GM21515 (cell line): Measurements from ENCODE around the gene SMIM44.
"Not testable (repeated sequence)": the region's sequence is repeated elsewhere in the genome, so short reads cannot be mapped to it uniquely, and the experiment has no call there.

ENCODE experiments used
- ATAC-seq: cut with Tn5 transposase; IDR thresholded peaks from one replicate; pipeline ENCODE4 v1.9.1; 2021; ENCODE audit not compliant: unreplicated experiment

Gene SMIM44

GRCh38 chr19:3483226-3483628 lies at the start of gene SMIM44:
SMIM44 (minus strand) TSS chr19:3483441; CDS start chr19:3483403, 38 bp downstream.
- no peak for ATAC-seq

GRCh38 chr19:3533033-3533432 lies 49.8 kb upstream of the SMIM44 start:
- no peak for ATAC-seq

DNA sequence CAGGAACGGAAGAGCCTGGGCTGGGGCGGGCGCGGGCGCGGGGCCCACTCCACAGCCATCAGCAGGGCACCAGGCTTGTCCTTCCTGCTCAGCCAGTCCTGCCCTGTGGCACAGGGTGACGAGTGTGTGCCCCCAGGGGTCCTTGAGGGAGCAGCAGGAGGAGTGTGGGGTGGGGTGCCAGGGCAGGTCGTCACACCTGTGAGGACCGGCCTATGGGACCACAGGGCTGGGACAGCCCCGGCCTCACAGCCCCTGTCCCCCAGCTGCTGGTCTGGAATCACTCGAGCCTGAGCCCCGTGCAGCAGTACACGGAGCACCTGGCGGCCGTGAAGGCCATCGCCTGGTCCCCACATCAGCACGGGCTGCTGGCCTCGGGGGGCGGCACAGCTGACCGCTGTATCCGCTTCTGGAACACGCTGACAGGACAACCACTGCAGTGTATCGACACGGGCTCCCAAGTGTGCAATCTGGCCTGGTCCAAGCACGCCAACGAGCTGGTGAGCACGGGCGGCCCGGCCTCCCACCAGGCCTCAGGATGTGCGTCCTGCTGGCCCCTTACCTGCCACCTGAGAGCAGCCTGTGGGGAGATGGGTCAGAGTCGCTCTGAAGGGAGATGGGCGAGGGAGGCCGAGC lies 49.0 kb upstream of the SMIM44 start:
- no peak for ATAC-seq

GRCh38 chr19:3531716-3532115 lies 48.5 kb upstream of the SMIM44 start:
- no peak for ATAC-seq

GRCh38 chr19:3530389-3530788 lies 47.1 kb upstream of the SMIM44 start:
- no peak for ATAC-seq

- not testable (repeated sequence) for ATAC-seq
These were observed 46.1 kb upstream of the SMIM44 start for GRCh38 chr19:3529299-3529698.

DNA sequence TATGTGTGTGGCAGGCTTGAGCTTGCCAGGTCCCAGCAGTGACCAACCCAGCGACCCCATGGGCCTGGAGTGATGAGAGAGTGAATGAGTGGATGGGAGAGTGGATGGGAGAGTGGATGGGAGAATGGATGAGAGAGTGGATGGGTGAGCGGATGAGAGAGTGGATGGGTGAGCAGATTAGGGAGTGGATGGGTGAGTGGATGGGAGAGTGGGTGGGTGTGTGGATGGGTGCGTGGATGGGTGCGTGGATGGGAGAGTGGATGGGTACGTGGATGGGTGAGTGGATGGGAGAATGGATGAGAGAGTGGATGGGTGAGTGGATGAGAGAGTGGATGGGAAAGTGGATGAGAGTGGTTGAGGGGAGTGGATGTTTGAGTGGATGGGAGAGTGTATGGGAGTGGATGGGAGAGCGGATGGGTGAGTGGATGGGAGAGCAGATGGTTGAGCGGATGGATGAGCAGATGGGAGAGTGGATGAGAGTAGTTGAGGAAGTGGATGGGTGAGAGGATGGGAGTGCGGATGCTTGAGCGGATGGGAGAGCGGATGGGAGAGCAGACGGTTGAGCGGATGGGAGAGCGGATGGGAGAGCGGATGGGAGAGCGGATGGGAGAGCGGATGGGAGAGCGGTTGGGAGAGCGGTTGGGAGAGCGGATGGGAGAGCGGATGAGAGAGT lies 45.4 kb upstream of the SMIM44 start:
- no peak for ATAC-seq

GRCh38 chr19:3528080-3528479 lies 44.8 kb upstream of the SMIM44 start:
- no peak for ATAC-seq

- no peak for ATAC-seq
These were observed 44.1 kb upstream of the SMIM44 start for GRCh38 chr19:3527238-3527910.

DNA sequence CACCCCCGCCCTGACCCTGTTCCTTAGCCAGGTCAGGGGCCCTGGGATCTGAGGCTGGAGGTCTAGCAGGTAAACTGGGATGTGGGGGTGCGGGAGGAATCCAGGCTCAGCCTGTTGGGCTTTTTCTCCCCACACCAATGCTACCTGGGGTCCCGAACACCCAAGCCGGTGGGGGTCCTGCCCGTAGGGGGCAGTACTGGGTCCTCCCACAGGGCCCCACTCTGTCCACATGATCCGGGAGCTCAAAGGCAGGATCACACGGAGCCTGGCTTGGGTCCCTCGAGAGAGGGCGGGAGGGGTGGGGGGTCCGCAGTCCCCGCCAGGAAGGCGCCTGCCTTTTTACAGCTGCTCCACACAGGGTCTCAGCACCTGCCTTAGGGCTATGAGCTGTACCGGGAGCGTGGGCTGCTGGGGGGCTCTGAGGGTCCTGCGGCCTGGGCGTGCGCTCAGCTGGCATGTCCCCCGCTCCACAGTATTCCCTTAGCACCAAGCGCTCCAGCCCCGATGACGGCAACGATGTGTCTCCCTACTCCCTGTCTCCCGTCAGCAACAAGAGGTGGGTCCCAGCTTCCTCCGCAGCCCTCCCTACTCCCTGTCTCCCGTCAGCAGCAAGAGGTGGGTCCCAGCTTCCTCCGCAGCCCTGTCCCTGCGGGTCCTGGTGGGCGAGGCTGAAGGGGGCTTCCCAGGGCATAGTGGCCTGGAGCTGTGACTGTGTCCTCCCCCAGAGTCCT lies 43.4 kb upstream of the SMIM44 start:
- ATAC-seq = no peak

DNA sequence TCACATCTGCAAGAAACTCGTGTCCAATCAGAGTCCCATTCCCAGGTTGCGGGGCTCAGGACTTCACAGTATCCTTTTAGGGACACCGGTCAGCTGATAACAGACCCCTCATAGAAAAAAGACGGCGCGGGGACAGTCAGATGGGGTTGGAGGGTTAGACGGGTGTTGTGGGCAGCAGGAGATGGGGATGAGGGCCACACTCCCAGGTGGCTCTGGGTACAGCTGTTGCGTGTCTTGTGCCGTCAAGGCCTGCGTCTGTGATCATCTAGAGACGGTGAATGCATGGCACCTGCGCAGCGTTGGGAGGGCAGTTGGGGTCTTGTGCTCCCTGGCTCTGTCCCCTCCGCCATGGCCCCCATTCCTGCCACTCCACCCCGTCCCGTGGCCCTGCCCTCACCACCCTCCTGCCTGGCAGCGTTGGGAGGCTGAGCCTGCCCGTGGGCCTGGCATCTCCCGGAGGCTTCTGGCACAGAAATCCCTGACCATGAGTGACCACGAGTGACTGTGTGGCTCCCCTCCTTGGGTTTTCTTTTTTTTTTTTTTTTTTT lies 41.7 kb upstream of the SMIM44 start:
- no peak for ATAC-seq

DNA sequence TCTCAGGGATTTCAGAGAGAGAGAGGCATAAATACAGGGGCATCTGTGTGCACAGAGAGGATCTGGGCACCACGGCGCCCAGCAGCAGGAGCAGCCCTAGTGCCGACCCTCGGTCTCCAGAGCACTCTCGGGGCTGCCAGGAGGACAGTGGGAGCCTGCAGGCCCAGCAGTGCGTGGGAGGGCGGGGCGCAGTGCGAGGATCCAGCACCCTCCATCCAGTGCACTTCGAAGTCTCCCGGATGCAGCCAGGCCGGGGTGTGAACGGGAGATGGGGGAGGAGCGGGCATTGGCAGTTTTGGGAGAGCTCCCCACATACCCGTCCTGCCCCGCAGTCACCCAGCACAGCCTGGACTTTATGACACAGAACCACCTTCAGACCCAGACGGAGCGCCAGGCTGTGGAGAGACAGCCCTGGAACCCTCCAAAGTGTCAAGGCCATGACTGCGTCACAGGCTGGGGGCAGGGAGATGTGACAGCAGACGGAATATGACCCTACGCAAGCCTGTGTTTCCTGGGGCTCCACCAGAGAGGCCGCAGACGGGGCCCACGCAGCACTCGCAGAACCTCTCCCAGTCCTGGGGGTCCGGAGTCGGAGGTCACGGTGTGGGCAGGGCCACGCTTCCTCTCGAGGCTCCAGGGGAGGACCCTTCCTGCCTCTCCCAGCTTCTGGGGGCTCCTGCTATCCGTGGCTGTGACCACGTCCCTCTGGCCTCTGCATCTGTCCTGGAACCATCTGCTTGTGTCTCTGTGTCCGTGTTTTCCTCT lies 41.0 kb upstream of the SMIM44 start:
- ATAC-seq = no peak

GRCh38 chr19:3523361-3524077 lies 40.3 kb upstream of the SMIM44 start:
- no peak for ATAC-seq

- ATAC-seq = no peak
These were observed 39.5 kb upstream of the SMIM44 start for GRCh38 chr19:3522421-3523360.

DNA sequence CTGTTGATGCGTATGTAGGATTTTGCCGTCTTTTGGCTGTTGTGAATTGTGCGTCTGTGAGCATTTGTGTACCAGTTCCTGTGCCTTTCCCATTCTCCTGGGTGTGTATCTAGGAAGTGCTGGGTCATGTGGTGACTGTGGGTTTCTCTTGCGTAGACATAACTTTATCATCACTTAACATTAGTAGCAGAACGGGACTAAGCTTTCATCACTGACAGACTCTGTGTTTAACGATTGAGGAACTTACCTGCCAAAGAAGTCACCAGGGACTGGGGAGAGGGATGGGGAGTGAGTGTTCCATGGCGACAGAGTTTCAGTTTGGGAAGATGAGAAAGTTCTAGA lies 37.8 kb upstream of the SMIM44 start:
- ATAC-seq = no peak

GRCh38 chr19:3520166-3521103 lies 37.2 kb upstream of the SMIM44 start:
- no peak for ATAC-seq

GRCh38 chr19:3519126-3519525 lies 35.9 kb upstream of the SMIM44 start:
- no peak for ATAC-seq

DNA sequence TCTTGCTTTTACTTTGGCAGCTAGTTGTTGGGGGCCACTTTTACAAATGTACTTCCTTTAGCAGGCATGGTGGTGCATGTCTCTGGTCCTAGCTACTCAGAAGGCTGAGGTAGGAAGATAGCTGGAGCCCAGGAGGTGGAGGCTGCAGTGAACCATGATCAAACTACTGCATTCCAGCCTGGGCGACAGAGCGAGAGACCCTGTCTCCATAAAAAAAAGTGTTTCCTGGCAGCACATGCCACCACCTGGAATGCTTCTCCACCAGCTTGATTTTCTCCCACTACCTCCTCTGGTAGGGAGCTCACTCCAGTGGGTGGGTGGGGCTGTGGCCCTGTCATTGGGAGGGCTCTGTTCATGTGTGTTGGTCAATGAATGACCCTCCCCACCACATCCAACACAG lies 35.4 kb upstream of the SMIM44 start:
- ATAC-seq = no peak
